OCI-LY3 (cell line): ENCODE data around the gene ADAMTS15.
"Not testable (repeated sequence)": the region's sequence is repeated elsewhere in the genome, so short reads cannot be mapped to it uniquely, and the experiment has no call there.

Source experiments
- H2AFZ ChIP-seq: fragments of 200-600, 300-600 bp; shearing (Covaris generic); 2 replicates; pipeline ENCODE4 v1.6.0; 2014; ENCODE audit warnings: antibody characterized with exemption, low read depth, low read length
- H3K27ac ChIP-seq: fragments of 200-600, 300-600 bp; sonication (generic); 2 replicates; pipeline ENCODE4 v1.5.1; 2014; ENCODE audit warnings: mild to moderate bottlenecking, low read length, moderate library complexity, mixed read lengths
- H3K27me3 ChIP-seq: fragments of 200-600, 300-600 bp; sonication (generic); 2 replicates; pipeline ENCODE4 v1.6.1; 2014; ENCODE audit warnings: low read depth, low read length, mixed read lengths
- H3K36me3 ChIP-seq: fragments of 200-600, 300-600 bp; sonication (generic); replicated peaks from 2 replicates; pipeline ENCODE3; 2014; ENCODE audit warnings: low read depth, low read length, mixed read lengths
- H3K4me1 ChIP-seq: fragments of 300-600, 200-600 bp; sonication (generic); 2 replicates; pipeline ENCODE4 v1.6.1; 2014; ENCODE audit warnings: low read length, mixed read lengths
- H3K4me2 ChIP-seq: fragments of 200-600, 300-600 bp; sonication (generic); 2 replicates; pipeline ENCODE4 v1.6.1; 2014; ENCODE audit warnings: low read length, mixed read lengths
- H3K4me3 ChIP-seq: fragments of 300-600, 200-600 bp; sonication (generic); 2 replicates; pipeline ENCODE4 v1.5.1; 2014; ENCODE audit warnings: antibody characterized with exemption, mild to moderate bottlenecking, low read length, moderate library complexity
- H3K79me2 ChIP-seq: fragments of 300-600, 200-600 bp; shearing (Covaris generic); 2 replicates; pipeline ENCODE4 v1.6.1; 2014; ENCODE audit warnings: mild to moderate bottlenecking, low read length, mixed read lengths
- H3K9ac ChIP-seq: fragments of 300-600, 200-600 bp; shearing (Covaris generic); 2 replicates; pipeline ENCODE4 v1.6.0; 2014; ENCODE audit warnings: mild to moderate bottlenecking, low read length, moderate library complexity
- H3K9me3 ChIP-seq: fragments of 200-600, 300-600 bp; shearing (Covaris generic); 2 replicates; pipeline ENCODE4 v1.6.1; 2014; ENCODE audit warnings: low read length, mixed read lengths; ENCODE audit not compliant: insufficient read depth
- H4K20me1 ChIP-seq: fragments of 200-600, 300-600 bp; sonication (generic); 2 replicates; pipeline ENCODE4 v1.6.1; 2016; ENCODE audit warnings: low read length, mixed read lengths; ENCODE audit not compliant: insufficient read depth
- EZH2phosphoT487 ChIP-seq: fragments of 200-600 bp; shearing (Covaris generic); IDR thresholded peaks from 2 replicates; pipeline ENCODE4 v1.6.1; 2018; ENCODE audit warnings: antibody characterized with exemption, mixed run types, low read depth
- TF ChIP-seq, protein P1 (sequence below): fragments of 200-600, 300-600 bp; sonication (generic); IDR thresholded peaks from 2 replicates; pipeline ENCODE4 v1.5.1; 2014; ENCODE audit warnings: antibody characterized with exemption, low read length, low read depth

ADAMTS15 gene

DNA sequence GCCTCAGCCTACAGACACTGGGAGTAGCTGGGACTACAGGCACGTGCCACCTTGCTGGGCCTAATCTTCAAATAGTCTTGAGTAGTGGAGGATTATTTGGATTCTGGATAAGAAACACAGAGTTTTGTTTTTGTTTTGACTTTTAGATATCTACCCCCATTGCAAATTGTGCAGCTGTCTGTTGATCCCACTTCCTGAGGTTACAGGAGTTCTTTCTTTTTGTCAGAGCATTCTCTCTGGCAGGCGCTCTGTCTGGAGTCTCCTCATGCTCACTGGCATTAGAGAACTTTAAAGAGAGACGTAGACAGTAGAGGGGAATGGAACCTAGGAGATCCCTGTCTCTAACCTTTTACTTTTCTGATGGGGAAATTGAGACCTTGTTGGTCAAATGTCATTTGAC is 12.3 kb upstream of the ADAMTS15 start:
- Histone ChIP-seq H2AFZ (no peak overlapping the region), H3K27ac (no peak overlapping the region), H3K79me2 (no peaks in the 10 kb centered on the region), H3K9me3 (no peaks in the 10 kb centered on the region), H3K4me3 (no peak overlapping the region), H3K4me1 (peaks cover 20% of the 10 kb centered on the region), H4K20me1 (no peaks in the 10 kb centered on the region), H3K36me3 (no peaks in the 10 kb centered on the region), H3K27me3 (no peaks in the 10 kb centered on the region), H3K4me2 (no peak overlapping the region), H3K9ac (no peak overlapping the region)
- TF ChIP-seq, protein P1, sequence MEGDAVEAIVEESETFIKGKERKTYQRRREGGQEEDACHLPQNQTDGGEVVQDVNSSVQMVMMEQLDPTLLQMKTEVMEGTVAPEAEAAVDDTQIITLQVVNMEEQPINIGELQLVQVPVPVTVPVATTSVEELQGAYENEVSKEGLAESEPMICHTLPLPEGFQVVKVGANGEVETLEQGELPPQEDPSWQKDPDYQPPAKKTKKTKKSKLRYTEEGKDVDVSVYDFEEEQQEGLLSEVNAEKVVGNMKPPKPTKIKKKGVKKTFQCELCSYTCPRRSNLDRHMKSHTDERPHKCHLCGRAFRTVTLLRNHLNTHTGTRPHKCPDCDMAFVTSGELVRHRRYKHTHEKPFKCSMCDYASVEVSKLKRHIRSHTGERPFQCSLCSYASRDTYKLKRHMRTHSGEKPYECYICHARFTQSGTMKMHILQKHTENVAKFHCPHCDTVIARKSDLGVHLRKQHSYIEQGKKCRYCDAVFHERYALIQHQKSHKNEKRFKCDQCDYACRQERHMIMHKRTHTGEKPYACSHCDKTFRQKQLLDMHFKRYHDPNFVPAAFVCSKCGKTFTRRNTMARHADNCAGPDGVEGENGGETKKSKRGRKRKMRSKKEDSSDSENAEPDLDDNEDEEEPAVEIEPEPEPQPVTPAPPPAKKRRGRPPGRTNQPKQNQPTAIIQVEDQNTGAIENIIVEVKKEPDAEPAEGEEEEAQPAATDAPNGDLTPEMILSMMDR, result no peak
- no peak for TF ChIP-seq EZH2phosphoT487

DNA sequence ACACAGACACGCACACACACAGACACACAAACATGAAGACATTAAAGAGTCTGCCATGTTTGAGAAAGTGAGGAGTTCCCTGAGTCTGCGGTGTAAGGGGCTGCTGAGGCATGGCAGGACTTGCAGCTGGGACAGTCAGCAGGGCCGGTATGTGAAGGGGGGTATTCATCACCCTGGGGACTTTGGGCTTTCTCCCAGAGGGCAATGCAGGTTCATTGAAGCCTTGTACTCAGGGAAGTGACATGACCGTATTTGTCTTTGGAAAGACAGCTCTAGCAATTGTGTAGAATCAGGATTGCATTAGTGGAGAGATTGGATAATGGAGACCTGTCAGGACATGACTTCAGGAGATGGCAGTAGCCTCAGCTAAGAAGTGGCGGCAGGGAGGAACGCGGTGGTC is 10.6 kb upstream of the ADAMTS15 start:
- Histone ChIP-seq H3K9me3 (no peaks in the 10 kb centered on the region), H3K4me2 (no peak overlapping the region), H3K27ac (no peak overlapping the region), H3K27me3 (no peaks in the 10 kb centered on the region), H4K20me1 (no peaks in the 10 kb centered on the region), H3K4me1 (peaks cover 17% of the 10 kb centered on the region), H3K36me3 (no peaks in the 10 kb centered on the region), H2AFZ (no peak overlapping the region), H3K79me2 (no peaks in the 10 kb centered on the region), H3K4me3 (no peak overlapping the region), H3K9ac (no peak overlapping the region)
- TF ChIP-seq EZH2phosphoT487, result no peak
- TF ChIP-seq, protein P1, result no peak

DNA sequence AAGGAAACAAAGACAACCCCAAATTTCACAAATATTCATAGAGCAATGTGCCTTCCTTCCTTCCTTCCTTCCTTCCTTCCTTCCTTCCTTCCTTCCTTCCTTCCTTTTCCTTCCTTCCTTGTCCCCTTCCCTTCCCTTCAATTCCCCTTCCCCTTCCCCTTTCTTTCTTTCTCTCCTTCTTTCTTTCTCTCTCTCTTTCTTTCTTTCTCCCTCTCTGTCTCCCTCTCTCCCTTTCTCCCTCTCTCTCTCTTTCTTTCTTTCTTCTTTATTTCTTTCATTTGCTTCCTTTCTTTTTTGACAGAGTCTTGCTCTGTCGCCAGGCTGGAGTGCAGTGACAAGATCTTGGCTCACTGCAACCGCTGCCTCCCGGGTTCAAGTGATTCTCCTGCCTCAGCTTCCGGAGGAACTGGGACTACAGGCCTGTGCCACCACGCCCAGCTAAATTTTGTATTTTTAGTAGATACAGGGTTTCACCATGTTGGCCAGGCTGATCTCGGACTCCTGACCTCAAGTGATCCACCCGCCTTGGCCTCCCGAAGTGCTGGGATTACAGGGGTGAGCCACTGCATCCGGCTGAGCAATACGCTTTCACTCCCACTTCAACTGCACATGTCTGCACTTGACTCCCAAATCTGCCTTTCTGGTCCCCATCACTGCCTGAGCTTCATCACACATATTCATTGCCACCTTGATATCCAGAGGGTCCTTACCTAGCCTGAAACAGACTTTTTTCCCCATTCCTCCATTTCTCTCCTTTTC is 9.9 kb upstream of the ADAMTS15 start:
- not testable (repeated sequence) for H3K4me3 ChIP-seq, H2AFZ ChIP-seq, H3K9me3 ChIP-seq, H3K27ac ChIP-seq, H3K9ac ChIP-seq, H4K20me1 ChIP-seq, H3K27me3 ChIP-seq, H3K36me3 ChIP-seq, H3K4me2 ChIP-seq, H3K79me2 ChIP-seq
- H3K4me1 ChIP-seq, result peaks cover 17% of the 10 kb centered on the region

DNA sequence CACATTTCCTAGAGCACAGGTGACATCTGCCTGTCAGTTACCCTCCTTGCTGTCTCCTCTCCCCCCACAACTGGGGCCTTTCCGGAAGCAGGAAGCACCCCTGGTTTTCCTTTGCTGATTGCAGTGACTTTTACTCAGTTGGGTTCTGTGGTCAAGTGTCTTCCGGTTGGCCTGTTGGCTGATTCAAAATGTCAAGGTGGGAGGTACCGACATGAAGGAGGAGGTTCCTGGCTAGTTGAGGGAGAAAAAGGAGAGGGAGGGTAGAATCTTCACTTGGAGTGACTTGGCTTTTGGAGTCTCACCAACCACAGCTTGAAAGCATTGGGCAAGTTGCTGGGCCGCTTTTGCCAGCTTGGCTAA is 9.3 kb upstream of the ADAMTS15 start:
- Histone ChIP-seq H3K4me1 (peaks cover 16% of the 10 kb centered on the region), H3K27ac (no peak overlapping the region), H3K4me3 (no peak overlapping the region), H3K4me2 (no peak overlapping the region), H4K20me1 (no peaks in the 10 kb centered on the region), H3K79me2 (no peaks in the 10 kb centered on the region), H3K36me3 (no peaks in the 10 kb centered on the region), H3K9ac (no peak overlapping the region), H3K9me3 (no peaks in the 10 kb centered on the region), H2AFZ (no peak overlapping the region), H3K27me3 (no peaks in the 10 kb centered on the region)
- TF ChIP-seq, protein P1, result no peak
- no peak for TF ChIP-seq EZH2phosphoT487
